ENCODE measurements around the gene CACNA1B.
"Not testable (repeated sequence)": the region's sequence is repeated elsewhere in the genome, so short reads cannot be mapped to it uniquely, and the experiment has no call there.

CACNA1B gene

DNA sequence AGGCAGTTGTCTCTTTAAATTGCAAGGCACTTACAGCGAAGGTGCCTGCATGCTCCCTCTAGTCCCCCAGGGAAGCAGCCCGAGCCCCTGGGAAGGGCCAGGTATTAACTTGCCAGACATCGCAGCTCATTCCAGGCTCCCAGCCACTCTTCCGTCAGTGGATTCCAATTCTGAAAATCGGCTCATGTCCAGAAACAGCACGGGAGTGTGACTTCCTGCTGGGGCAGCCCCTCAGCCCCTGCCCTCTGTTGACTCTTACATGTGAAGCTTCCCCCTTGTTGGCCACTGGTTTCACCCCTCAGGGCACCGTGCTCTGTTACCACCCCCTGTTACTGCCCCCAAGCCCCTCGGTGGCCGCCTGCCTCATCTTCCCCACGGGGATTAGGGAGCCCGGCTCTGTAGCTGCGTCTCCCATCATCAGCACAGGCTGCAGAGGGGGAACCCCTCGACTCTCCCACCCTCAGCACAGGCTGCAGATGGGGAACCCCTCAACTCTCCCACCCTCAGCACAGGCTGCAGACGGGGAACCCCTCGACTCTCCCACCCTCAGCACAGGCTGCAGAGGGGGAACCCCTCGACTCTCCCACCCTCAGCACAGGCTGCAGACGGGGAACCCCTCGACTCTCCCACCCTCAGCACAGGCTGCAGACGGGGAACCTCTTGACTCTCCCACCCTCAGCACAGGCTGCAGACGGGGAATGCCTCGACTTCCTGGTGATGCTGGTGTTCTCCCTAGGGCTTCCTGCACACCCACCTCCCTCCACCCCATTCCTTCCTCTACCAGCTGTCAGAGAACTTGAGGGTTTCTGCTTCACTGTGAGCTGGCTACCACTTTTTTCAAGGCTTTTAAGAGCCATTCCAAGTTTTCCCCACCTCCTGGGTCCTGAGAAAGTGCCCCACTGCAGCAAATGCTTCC, 11.1 kb upstream of the CACNA1B start:
- DNase-seq, result no peak

DNA sequence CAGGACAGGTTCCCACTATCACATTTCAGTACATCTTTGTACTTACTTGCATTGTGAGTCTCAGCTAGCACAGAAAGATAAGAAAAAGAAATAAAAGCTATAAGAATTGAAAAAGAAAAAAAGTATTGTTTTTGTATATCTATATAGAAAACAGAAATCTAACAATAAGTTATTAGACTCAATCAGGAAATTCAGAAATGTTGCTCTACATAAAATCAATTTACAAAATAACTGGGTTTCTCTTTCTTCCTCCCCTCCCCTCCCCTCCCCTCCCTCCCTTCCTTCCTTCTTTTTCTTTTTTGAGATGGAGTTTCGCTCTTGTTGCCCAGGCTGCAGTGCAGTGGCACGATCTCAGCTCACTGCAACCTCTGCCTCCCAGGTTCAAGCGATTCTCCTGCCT, 7.2 kb upstream of the CACNA1B start:
- no peak for DNase-seq

- no peak for DNase-seq
Observed at GRCh38 chr9:137872296-137872695, 5.3 kb upstream of the CACNA1B start.

DNA sequence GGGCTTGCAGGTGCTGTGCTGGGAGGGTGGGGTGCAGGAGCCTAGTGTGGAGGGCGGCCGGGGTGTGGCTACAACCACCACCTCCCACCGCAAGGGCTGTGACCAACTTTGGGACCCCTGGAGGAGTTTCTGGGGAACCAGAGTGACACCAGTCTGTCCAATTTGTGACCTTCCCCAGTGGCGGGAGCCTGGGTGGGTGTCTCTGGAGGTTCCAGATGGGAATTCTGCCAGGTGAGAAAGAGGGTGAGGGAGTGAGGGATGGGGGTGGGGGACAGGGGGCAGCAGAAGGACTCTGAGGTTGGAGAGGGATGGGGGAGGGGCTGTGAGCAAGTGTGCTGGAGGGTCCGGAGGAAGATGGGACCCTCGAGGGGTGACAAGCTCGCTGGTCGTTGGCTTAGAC, 4.2 kb upstream of the CACNA1B start:
- DNase-seq, result no peak

DNA sequence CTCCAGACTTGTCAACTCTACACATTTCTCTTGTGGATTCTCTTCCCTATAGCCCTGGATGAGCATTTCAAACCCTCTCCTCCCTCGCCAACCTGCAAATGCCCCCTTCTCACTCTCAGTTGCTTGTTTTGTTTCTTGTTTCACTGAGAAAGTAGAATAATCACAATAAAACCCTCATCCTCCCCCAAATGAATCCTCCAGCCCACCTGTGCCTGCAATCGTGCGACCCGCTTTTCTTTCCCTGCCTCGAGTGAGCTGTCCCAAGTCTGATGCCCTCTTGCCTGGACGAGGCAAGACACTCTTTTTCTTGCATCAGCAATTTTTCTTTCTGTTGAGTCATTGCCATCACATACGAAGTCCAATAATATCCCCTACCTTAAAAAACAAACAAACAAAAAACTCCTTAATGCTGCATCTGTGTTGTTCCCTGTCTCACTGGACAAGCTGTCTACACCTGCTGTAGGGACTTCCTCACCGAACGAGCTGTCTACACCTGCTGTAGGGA, 3.7 kb upstream of the CACNA1B start:
- DNase-seq, result no peak

GRCh38 chr9:137875354-137875753, 2.2 kb upstream of the CACNA1B start:
- DNase-seq, result no peak

DNA sequence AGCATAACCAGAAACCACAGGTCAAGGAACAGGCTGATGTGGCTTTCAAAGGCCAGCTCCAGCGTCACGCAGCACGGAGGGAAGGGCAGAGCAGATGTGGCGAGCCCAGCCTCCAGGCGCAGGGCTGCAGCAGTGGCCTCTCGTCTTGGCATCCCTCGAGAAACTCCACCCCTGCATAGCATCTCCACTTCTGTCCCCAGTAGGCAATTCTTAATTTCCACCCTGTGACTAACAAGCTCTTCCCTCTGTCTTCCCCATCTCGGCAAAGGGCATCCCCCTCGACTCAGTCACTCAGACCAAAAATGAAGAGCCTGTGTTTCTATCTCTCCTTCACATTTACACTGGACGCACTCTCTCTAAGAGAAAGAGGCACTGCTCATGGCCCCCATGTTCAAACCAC, 1.7 kb upstream of the CACNA1B start:
- DNase-seq, result no peak

DNA sequence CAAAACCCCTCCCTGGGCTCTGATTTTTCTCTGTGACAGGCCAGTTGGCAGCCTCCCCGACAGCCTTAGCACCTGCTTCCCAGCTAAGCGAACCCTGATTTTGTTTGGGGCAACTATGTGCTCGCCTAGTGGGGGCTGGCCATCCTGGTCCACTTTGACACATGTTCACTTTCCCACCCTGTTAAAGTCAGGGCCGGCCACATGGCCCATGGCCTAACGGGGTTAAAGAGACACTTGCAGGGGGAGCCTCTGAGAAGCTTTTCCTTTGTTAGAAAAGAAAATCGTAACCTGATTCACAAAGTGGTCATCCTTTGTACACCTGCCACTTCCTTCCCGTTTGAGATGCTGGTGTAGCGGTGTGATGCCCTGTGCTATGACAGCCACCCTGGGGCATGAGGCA, 1.3 kb upstream of the CACNA1B start:
- no peak for DNase-seq

GRCh38 chr9:137876781-137877386, 698 bp upstream of the CACNA1B start:
- DNase-seq, result no peak

GRCh38 chr9:137878146-137878941, 762 bp downstream of the CACNA1B start:
- no peak for DNase-seq

DNA sequence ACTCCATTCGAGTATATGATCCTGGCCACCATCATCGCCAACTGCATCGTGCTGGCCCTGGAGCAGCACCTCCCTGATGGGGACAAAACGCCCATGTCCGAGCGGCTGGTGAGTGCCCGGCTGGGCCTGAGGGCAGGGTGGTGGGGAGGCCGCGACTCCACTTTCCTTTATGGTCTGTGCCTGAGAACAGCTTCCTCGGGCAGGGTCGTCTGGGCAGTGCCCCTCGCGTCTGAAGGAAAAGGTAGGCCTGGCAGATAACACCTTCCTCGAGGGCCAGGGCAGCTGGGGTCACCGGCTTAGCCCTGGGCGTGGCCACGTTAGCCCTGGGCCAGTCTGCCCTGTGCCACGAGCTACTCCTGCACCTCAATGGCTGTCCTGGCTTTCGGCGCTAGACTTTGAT, 1.5 kb downstream of the CACNA1B start:
- DNase-seq, result no peak

GRCh38 chr9:137879566-137880150, 2.1 kb downstream of the CACNA1B start:
- DNase-seq, result no peak

DNA sequence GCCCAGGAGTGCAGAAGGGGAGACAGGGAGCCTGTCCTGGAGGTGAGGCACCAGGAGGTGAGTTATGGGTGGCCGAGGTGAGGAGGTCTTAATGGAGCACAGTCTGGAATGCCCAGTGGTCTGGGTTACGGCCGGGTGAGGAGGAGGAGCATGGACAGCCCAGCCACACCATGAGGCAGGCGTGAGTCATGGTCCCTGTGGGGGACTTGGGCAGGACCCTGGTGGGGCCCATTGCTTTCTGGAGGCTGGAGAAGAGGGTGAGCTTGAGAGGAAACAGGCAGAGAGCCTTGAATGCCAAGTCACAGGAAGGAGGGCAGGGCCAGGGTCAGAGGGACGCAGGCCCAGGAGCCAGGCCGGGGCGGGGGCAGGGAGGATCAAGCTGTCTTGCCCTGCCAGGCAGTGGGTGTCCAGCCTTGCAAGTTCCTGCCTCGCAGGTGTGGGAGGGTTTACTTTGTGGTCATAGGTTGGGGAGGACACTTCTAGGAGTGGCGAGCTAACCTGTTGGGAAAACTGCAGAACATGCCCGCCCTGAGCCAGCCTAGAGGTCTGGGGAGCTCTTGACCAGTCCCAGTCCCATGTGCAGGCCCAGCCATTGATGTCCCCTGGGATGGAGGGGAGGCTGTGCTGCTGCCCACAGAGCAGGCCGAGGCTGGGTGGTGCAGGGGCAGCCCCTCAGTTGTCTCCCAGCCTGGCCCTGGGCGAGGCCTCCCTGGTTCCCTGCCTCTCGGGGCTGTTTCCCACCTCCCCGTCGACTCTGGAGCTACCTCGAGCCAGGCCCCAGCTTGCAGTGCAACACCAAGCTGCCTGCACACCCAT, 2.8 kb downstream of the CACNA1B start:
- no peak for DNase-seq

DNA sequence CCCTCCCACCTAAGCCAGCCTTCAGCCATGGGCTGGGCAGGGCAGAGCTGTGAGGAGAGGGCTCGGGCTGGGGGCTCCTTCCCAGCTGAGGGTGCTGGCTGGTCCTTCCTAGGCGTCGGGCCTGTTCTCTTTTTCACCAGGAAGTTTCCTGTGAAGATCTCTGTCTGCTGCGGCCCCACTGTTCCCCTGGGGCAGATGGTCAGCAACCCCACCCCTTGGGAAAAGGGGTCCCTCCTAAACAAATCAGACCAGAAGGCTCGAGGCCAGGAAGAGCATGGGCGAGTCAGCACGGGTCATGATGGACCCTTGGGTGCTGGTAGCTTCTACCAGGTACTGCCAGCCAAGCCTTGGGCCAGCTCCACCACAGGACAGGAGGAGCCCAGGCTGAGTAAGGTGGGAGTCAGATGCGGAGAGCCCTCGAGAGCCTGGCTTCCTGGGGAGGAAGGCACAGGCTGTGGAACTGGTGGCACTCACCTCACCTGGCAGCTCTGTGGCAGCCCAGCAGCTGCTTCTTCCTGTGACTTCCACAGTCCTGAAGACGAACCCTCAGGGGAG, 3.5 kb downstream of the CACNA1B start:
- no peak for DNase-seq

GRCh38 chr9:137881591-137882505, 4.3 kb downstream of the CACNA1B start:
- no peak for DNase-seq

- no peak for DNase-seq
Observed at GRCh38 chr9:137882506-137882821, 4.9 kb downstream of the CACNA1B start.

- not testable (repeated sequence) for DNase-seq
Observed at GRCh38 chr9:137883977-137884376, 6.4 kb downstream of the CACNA1B start.

DNA sequence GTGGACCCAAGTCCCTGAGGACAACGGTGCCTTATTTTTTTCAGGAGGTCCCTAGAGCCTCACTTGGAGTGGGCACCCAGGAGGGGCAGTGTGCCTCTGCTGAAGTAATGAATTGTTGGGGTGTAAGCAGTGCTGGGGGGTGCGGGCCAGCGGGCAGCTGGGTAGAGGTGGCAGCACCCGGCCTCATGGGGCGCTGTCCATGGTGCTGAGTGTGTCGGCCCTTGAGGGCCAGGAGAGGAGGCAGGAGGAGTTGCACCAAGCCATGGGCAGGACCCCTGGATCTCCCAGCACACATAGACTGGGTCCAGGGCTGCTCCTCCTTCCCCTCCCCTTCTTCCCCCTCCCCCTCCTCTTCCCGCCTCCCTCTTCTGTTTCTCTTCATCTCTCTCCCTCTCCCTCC, 7.0 kb downstream of the CACNA1B start:
- DNase-seq, result not testable (repeated sequence)

DNA sequence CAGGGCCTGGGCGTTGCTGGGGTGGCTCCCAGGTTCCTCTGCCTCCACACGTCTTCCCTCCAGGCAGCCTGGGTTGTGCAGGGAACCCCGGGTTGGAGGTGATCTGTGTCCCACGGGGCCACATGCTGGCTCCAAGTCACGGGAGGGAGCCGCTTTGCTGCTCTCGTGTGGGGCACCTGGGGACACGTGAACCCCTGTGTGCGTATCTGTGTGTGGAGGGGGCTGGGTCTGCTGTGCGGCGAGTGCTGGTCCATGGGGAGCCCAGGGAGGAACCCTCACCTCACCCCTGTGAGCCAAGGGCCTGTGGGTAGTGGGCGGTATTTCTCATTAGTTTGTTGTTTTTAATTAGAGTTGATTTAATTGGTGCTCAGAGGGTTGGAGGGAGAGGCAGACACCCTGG, 7.5 kb downstream of the CACNA1B start:
- not testable (repeated sequence) for DNase-seq

- DNase-seq, result not testable (repeated sequence)
Observed at GRCh38 chr9:137888621-137889020, 11.0 kb downstream of the CACNA1B start.

DNA sequence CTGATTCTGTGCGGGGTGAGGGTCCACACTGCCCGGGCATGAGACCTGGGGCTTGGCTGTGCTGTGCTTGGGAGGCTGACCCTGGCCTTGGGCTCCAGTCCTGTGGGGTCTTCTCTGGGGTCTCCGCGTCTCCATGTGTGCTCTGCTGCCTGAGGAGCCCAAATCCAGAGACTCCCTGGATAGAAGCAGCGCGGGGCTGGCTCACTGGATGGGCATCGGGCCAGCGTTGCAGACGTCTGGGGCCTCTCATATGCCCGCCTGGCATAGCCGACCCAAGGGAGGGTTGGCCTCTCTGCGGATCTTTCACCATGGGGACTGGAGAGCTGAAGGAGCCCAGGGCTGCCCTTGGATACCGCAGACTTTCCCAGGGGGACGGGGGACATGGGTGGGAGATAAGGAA, 12.4 kb downstream of the CACNA1B start:
- not testable (repeated sequence) for DNase-seq
